ENCODE measurements around the gene FMNL2.

DNA sequence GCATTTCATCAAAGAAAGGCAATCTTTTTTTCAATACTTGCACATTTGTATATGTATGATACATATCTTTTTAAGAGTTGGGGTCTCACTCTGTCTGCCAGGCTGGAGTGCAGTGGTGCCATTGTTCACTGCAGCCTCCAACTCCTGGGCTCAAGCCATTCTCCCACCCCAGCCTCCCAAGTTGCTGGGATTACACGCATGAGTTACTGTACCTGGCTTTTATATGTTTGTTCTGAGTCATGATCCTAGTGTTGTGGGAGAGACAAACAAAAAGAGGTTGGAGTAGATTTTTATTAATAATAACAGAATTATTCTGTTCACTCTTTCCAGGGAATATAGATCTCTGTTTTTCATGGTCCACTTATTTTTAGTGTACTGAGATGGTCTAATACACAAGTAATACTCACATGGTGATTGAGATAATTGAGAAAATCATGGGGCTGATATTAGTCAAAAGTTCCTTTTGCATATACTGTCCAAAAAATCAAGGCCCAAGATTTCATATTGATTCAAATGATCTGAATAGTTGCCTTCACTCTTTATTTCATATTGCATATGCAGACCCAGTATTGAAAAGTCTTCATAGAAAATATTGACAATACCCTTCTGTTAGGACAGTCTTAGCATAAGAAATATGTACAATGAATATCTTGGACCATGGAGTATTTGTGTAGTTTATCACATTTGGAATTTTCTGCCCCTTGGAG is 138.3 kb downstream of the FMNL2 start:
- TF ChIP-seq, protein P1, sequence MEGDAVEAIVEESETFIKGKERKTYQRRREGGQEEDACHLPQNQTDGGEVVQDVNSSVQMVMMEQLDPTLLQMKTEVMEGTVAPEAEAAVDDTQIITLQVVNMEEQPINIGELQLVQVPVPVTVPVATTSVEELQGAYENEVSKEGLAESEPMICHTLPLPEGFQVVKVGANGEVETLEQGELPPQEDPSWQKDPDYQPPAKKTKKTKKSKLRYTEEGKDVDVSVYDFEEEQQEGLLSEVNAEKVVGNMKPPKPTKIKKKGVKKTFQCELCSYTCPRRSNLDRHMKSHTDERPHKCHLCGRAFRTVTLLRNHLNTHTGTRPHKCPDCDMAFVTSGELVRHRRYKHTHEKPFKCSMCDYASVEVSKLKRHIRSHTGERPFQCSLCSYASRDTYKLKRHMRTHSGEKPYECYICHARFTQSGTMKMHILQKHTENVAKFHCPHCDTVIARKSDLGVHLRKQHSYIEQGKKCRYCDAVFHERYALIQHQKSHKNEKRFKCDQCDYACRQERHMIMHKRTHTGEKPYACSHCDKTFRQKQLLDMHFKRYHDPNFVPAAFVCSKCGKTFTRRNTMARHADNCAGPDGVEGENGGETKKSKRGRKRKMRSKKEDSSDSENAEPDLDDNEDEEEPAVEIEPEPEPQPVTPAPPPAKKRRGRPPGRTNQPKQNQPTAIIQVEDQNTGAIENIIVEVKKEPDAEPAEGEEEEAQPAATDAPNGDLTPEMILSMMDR (IDR thresholded peaks at IDR 0.05 in 4 of 5, conservative IDR thresholded peaks at IDR 0.05 in 1 of 5), result no peak
- no peak for TF ChIP-seq POLR2A (IDR thresholded peaks at IDR 0.05)

Data from gastrocnemius medialis (tissue), 4 donors.